SK-N-MC (cell line): ENCODE data around the gene FANCE.

ENCODE experiments used
- EZH2 ChIP-seq: fragments of 200-600 bp; sonication (generic); IDR thresholded peaks from one replicate; pipeline ENCODE4 v1.6.1; 2017; ENCODE audit warnings: antibody characterized with exemption
- FOXP2 ChIP-seq: optimal IDR thresholded peaks from 2 replicates; pipeline ENCODE3; 2011; ENCODE audit warnings: mild to moderate bottlenecking, moderate library complexity; ENCODE audit not compliant: insufficient read depth; ENCODE audit errors: extremely low read length, control extremely low read depth
- POLR2AphosphoS5 ChIP-seq: IDR thresholded peaks from 2 replicates; pipeline ENCODE4 v1.6.1; 2012; ENCODE audit warnings: mild to moderate bottlenecking, low read depth, low read length, borderline replicate concordance

DNA sequence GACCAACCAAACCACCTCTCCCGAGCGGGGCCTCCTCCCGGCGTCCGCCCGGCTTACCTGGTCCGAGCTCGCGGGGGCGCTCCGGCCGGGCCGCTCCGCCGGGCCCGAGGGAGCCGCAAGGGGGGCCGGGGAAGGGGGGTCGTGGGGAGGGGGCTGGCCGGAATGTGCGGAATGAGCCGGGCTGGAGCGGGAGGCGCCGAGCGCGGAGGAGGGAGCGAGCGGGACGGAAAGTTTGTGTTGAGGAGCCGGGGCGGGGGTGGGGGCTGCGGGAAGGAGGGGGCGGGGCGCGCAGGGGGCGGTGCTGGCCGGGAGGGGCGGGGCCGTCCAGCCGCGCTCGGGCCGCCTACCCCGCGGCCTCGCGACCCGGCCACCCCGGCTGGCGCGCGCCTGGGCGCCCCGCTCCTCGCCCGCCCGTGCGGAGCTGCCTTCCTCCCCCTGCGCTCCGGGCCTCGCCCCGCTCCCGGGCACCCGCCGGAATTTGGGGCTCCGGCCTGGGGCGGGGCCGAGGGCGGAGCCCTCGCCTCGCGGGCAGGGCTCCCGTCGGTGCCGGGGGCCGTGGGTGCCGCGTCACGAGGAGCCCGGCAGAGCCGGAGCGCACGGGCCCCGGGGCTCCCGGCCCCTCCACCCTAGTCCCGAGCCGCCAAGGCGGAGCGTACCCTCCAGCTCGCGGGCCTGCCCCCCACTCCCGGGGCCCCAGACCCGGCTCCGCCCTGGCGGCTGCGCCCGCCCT, 44.9 kb downstream of the FANCE start, which contains the start of gene TEAD3:
- TF ChIP-seq EZH2 (no peak), POLR2AphosphoS5 (no peak), FOXP2 (no peak)
